ENCODE results near the gene POLR2J3.
"Not testable (repeated sequence)": the region's sequence is repeated elsewhere in the genome, so short reads cannot be mapped to it uniquely, and the experiment has no call there.

- TF ChIP-seq, protein P1, sequence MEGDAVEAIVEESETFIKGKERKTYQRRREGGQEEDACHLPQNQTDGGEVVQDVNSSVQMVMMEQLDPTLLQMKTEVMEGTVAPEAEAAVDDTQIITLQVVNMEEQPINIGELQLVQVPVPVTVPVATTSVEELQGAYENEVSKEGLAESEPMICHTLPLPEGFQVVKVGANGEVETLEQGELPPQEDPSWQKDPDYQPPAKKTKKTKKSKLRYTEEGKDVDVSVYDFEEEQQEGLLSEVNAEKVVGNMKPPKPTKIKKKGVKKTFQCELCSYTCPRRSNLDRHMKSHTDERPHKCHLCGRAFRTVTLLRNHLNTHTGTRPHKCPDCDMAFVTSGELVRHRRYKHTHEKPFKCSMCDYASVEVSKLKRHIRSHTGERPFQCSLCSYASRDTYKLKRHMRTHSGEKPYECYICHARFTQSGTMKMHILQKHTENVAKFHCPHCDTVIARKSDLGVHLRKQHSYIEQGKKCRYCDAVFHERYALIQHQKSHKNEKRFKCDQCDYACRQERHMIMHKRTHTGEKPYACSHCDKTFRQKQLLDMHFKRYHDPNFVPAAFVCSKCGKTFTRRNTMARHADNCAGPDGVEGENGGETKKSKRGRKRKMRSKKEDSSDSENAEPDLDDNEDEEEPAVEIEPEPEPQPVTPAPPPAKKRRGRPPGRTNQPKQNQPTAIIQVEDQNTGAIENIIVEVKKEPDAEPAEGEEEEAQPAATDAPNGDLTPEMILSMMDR (IDR thresholded peaks at IDR 0.05) = not testable (repeated sequence)
- not testable (repeated sequence) for TF ChIP-seq POLR2A (IDR thresholded peaks at IDR 0.05)
Observed at GRCh38 chr7:102578486-102578885, 6.1 kb upstream of the POLR2J3 start.

Measured in esophagus squamous epithelium (tissue), 4 donors.